ENCODE measurements around the gene CPN2. TPM values are rescaled to one million over a fixed set of nuclear protein-coding genes. Genes with fewer than 3 reads are reported as not detected.

The CPN2 gene
- total and polyA plus RNA-seq, 2 of the 13 experiments (the other 11 are each of a cell fraction or from before 2014, with no cell fraction given): 26.7 to 27.7 TPM

GRCh38 chr3:194320744-194321243 is 30.3 kb downstream of the CPN2 start (continued):
- no peak for TF ChIP-seq ZNF792 (CRISPR knock-in tag; IDR thresholded peaks at IDR 0.05)
- TF ChIP-seq RXRB (CRISPR knock-in tag; IDR thresholded peaks at IDR 0.05; ENCODE audit: borderline replicate concordance): peak; percentile 69
- TF ChIP-seq THAP7 (CRISPR knock-in tag; IDR thresholded peaks at IDR 0.05): 0 out of 2 replicates have a peak, but pooled peaks have one; percentile 44
- TF ChIP-seq ZSCAN31 (CRISPR knock-in tag; IDR thresholded peaks at IDR 0.05; ENCODE audit: low read depth): no peak; the same call in 1 of the 2 replicates
- TF ChIP-seq ZBTB20 (CRISPR knock-in tag; IDR thresholded peaks at IDR 0.05; ENCODE audit: borderline replicate concordance, low read depth): no peak; the same call in 1 of the 2 replicates
- TF ChIP-seq HDAC1 (CRISPR knock-in tag; IDR thresholded peaks at IDR 0.05): peak; percentile 80
- no peak for TF ChIP-seq PCBP1 (IDR thresholded peaks at IDR 0.05; ENCODE audit: borderline replicate concordance, low read depth, low read length)
- TF ChIP-seq CREBL2 (CRISPR knock-in tag; IDR thresholded peaks at IDR 0.05; ENCODE audit: borderline replicate concordance): no peak
- TF ChIP-seq MIER2 (CRISPR knock-in tag; IDR thresholded peaks at IDR 0.05): no peak
- TF ChIP-seq CBX5 (CRISPR knock-in tag; IDR thresholded peaks at IDR 0.05; ENCODE audit: borderline replicate concordance): no peak
- no peak; the same call in 1 of the 2 replicates for TF ChIP-seq RXRA (CRISPR knock-in tag; IDR thresholded peaks at IDR 0.05)
- TF ChIP-seq ZNF143 (CRISPR knock-in tag; IDR thresholded peaks at IDR 0.05): peak; percentile 59
- TF ChIP-seq ZNF138 (CRISPR knock-in tag; IDR thresholded peaks at IDR 0.05; ENCODE audit: low read depth): no peak
- TF ChIP-seq CBX1 (IDR thresholded peaks at IDR 0.05; ENCODE audit: low read depth): no peak
- no peak for TF ChIP-seq JARID2 (CRISPR knock-in tag; IDR thresholded peaks at IDR 0.05; ENCODE audit: insufficient replicate concordance)
- no peak for TF ChIP-seq HOXA5 (CRISPR knock-in tag; IDR thresholded peaks at IDR 0.05)
- no peak for TF ChIP-seq TMF1 (CRISPR knock-in tag; IDR thresholded peaks at IDR 0.05; ENCODE audit: low read depth)
- no peak for TF ChIP-seq NFAT5 (CRISPR knock-in tag; IDR thresholded peaks at IDR 0.05)
- TF ChIP-seq NFE2L1 (CRISPR knock-in tag; IDR thresholded peaks at IDR 0.05; ENCODE audit: borderline replicate concordance): no peak
- peak; percentile 74; the same call in 1 of the 2 replicates for TF ChIP-seq KLF11 (CRISPR knock-in tag; IDR thresholded peaks at IDR 0.05)
- TF ChIP-seq TFDP2 (CRISPR knock-in tag; IDR thresholded peaks at IDR 0.05): no peak
- TF ChIP-seq ZNF598 (CRISPR knock-in tag; IDR thresholded peaks at IDR 0.05; ENCODE audit: borderline replicate concordance): 0 out of 2 replicates have a peak, but pooled peaks have one; percentile 6
- no peak for TF ChIP-seq ZBTB42 (CRISPR knock-in tag; IDR thresholded peaks at IDR 0.05)
- peak; percentile 70 for TF ChIP-seq FOXA3 (CRISPR knock-in tag; IDR thresholded peaks at IDR 0.05)
- TF ChIP-seq ZNF343 (CRISPR knock-in tag; IDR thresholded peaks at IDR 0.05): no peak
- TF ChIP-seq ZNF292 (CRISPR knock-in tag; IDR thresholded peaks at IDR 0.05; ENCODE audit: borderline replicate concordance, low read depth): peak; percentile 68; the same call in 1 of the 2 replicates
